NCI-H510A (cell line): ENCODE data around the gene STIL.

Experiments
- DNase-seq: peaks from one replicate; lab custom pipeline; 2025; lab: John Stamatoyannopoulos, UW

Gene STIL

DNA sequence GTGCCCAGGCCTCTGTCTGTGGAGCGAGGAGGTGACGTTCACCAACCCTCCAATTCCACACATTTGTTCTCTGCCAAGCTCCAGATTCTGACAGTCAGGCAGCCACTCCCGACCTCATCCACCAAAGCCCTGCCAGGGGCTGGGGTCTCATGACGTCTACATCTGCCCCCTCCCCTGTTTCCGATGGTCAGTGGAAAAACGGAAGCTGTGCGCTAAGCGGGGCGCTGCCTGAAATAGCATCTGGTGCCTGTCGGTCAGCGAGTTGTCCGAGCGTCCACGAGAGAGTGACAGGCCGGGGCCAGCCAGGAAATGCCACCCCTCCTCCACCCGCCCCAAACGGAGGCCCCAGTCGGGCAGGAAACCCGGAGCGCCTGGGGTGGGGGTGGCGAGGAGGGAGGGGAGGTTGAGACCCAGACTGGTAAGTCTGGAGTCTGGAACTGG is 78.7 kb downstream of the STIL start:
- no peak for DNase-seq

DNA sequence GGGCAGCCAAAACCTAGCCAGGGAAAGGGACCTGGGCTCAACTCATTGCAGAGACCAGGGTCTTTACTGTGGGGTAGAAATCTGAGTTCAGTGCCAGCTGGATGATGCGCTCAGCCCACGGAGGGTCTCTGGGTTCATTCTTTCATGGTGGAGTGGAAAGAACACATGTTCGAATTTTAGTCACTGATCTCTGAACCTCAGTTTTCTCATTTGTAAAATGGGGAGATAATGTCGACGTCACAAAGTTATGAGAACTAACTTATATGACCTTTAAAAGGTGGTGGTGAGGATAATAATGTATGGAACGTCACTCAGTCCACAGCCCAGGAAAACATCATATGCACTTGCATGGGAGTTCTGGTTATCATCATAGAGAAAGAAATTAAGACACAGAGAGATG is 80.8 kb downstream of the STIL start:
- DNase-seq = no peak

GRCh38 chr1:47232187-47232874 is 81.6 kb downstream of the STIL start, which contains the start of gene TAL1:
TSS of gene TAL1 (minus strand) at chr1:47232225. CDS start at chr1:47225888, 6,337 bp downstream.
- DNase-seq = no peak

DNA sequence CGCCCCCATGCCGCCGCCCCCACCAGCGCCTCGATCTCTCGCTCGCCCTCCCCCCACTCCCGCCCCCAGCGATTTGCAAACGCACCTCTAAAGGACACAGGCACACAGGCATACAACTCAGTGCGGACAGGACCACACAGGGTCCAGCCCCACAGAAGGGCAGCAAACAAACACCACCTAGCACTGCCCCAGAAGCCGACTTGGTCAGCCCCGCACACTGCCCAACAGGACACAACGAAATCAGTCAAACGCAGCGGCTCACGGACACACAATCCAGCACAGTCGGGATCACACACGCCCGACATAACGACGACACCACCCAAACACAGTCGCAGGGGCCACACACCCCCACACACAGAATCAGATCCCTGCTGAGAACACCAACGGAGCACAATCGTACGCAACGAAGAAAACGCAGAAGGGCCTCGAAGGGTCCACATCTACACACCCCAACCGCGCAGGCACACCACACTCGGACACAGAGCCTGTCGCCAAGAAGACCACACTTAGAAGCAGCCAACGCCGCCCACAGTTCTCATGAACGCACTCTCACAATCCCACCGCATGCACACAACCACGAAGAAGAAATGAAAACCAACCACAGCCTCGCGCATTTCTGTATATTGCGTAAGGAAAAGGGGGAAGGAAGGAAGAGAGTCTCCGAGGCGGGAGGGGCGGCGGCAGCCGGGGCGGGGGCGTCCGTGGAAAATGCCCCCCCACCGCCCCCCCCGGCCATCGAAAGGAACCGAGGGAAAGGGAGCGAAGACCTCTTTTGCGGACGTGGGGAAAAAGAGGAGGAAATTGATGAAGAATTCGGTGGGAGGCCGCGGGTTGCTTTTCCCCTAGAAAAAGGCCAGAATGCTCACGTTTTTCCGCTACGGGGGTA is 82.4 kb downstream of the STIL start:
- no peak for DNase-seq

DNA sequence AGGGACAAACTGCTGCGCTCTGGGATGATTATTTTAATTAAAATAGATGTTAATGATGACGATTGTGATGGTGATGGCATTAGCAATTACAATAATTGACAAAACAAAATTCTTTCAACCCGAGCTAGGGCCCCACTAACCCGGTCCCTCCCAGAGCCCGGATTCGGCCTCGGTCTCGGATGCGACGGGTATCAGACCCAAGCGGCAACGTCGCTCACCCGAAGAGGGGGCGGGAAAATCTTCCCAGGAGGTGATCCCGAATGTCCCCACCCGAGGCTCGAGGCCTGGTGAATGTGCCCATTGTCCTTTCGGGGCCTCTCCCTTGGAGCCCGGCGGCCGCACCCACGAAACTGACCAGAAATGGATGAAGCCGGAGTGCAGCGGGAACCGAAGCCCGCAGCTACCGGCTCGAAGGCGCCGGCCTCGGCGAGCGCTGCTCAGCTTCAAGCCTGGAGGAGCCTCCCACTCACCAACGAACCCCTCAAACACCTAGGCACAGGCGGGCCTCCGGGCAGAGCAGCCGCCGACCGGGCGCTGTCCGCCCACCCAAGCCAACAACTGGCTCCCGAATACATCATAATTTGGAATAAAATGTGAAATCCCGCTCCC is 83.2 kb downstream of the STIL start:
- no peak for DNase-seq

- no peak for DNase-seq
These were observed 83.9 kb downstream of the STIL start for GRCh38 chr1:47229886-47230691.

DNA sequence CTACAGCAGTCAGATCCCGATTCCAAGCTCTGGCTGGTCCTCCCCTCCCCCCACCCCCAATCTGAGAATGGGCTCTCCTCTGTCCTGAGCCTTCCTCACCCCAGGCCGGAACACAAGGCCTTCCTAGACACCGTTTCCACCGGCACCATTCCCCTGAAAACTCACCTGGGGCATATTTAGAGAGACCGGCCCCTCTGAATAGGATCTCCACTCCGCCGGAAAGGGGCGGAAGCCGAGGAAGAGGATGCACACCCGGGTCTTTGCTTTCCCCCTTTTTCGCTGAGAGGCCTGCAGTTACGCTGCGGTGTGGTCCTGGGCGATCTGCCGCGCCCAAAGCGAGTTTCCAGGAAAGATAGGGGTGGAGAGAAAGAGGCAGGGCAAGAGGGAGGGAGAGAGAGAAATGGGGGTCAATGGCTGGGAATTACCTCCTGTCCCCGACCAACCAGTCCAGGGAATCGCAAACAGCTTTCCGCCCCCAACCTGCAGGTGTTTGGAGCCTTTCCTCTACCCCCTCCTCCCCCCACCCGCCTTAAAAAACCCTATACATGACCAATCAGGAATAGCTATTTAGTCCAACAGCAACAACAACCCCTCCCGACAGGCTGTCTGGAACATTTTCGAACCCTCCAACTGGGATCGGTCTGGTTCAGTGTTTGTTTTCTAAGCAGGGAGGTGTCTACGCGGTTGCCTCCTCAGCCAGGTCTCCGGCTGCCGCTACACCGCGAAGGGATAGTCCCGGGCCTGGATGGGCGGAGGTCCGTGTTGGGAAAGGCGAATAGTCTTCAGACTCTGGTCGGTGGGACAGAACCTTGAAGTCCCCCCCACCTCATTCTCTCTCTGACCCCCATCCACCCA is 84.7 kb downstream of the STIL start:
- DNase-seq = no peak

- DNase-seq = no peak
These were observed 85.3 kb downstream of the STIL start for GRCh38 chr1:47228644-47229030.

GRCh38 chr1:47227341-47228232 is 86.4 kb downstream of the STIL start:
- no peak for DNase-seq

GRCh38 chr1:47226839-47227215 is 87.1 kb downstream of the STIL start:
- no peak for DNase-seq

- no peak for DNase-seq
These were observed 87.7 kb downstream of the STIL start for GRCh38 chr1:47226121-47226838.

DNA sequence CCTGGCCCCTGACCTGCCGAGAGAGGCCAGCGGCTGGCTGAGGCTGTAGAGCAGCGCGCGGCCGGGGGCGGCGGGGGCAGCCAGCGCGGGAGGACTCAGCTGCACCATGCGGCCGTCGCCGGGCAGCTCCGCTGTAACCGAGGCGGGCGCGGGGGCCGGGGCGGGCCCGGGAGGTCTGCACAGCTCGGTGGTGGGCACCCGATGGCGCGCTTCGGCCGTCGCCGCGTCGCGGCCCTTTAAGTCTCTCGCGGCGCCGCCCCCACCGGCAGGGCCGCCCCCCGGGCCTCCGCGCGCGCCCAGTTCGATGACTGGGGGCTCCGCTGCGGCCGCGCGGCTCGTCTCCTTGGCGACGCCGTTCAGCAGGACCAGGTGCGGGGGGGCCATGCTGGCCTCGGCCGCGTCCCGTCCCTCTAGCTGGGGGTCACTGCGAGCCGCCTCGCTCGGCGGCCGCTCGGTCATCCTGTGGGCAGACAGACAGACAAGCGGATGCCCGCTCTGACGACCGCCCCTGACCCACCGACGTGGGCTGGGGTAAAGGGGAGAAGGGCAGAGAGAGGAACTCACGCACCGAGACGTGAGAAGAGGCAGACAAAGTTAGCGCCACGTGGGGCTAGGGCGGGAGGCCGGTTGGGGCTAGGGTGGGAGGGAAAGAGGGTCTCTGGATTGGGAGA is 88.4 kb downstream of the STIL start:
- DNase-seq = no peak

- DNase-seq = no peak
These were observed 89.1 kb downstream of the STIL start for GRCh38 chr1:47224676-47225399.

GRCh38 chr1:47223921-47224675 is 89.8 kb downstream of the STIL start:
- DNase-seq = no peak

DNA sequence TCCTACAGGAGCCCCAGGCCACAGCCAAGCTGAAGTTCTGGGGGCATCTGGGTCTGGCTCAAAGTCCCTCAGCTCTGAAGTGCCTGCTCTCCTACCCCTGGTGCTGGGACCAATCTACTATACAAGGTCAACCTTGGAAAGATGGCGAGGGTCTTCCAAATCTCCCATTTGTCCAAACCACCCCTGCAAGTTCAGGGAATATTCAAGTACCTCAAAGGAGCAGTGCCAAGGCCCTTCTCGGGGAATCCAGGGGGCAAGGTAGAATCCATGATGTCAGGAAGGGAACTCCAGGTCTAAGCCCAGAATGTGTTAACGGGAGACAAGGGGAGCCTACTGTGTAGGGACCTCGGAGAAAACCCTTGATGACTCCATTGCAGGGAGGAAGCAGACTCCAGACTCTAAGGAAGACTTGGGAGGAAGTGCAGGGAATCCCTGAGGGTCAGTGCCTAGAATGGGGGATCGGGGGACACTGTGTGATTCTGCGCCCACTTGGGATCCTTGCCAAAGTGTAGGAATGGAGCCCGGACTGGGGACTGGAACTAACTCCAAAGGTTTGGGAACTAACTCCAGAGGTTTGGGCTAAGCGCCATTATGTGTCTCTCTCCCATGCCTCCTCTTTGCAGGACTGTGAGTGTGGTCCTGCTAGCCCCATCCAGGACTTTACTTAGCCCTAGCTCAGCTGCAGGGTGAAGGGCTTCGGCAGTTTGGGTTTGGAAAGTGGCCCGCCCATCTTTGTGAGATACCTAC is 90.6 kb downstream of the STIL start:
- DNase-seq = no peak

DNA sequence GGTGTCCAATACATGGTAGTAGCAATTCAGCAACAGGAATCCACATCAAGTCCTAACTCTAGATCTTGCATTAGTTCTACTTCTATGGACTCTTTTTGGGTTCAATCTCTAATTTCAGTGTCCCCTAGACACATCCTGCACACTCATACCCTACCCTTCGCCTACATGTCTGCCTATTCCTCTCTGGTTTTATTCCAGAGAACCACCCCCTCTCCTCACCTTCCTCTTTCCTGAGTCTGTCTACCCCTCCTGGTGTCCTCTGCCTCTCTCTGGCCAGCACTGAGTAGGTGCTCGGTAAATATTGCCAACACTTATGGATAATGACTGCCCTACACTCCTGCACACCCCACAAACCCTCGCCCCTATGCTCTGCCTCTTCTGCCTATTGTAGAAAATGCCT is 91.5 kb downstream of the STIL start:
- no peak for DNase-seq
